Activated naive CD4-positive, alpha-beta T cell treated with Interleukin-2 at 50 U/mL for 16 hours (primary cell): ENCODE results near the gene ST6GALNAC1.

Experiments used
- DNase-seq: peaks from one replicate; pipeline ENCODE4 v3.0.0-alpha.2; 2020

The ST6GALNAC1 gene

GRCh38 chr17:76643553-76644148 lies at the start of gene ST6GALNAC1:
TSS of gene ST6GALNAC1 (minus strand) at chr17:76643757. CDS start at chr17:76643638, 119 bp downstream.
- peak; percentile 28 for DNase-seq

GRCh38 chr17:76691379-76692191 lies 48.0 kb upstream of the ST6GALNAC1 start:
- DNase-seq = no peak

GRCh38 chr17:76690596-76691280 lies 47.2 kb upstream of the ST6GALNAC1 start:
- no peak for DNase-seq

GRCh38 chr17:76689859-76690258 lies 46.3 kb upstream of the ST6GALNAC1 start:
- no peak for DNase-seq

GRCh38 chr17:76688165-76688622 lies 44.6 kb upstream of the ST6GALNAC1 start:
- DNase-seq = no peak

GRCh38 chr17:76687298-76688164 lies 44.0 kb upstream of the ST6GALNAC1 start:
- DNase-seq = no peak

GRCh38 chr17:76686538-76687297 lies 43.2 kb upstream of the ST6GALNAC1 start:
- no peak for DNase-seq

- no peak for DNase-seq
These were observed 42.3 kb upstream of the ST6GALNAC1 start for GRCh38 chr17:76685846-76686245.

- DNase-seq = no peak
These were observed 41.8 kb upstream of the ST6GALNAC1 start for GRCh38 chr17:76685366-76685765.

GRCh38 chr17:76684756-76685155 lies 41.2 kb upstream of the ST6GALNAC1 start:
- no peak for DNase-seq

- no peak for DNase-seq
These were observed 40.6 kb upstream of the ST6GALNAC1 start for GRCh38 chr17:76683921-76684745.

GRCh38 chr17:76683011-76683755 lies 39.6 kb upstream of the ST6GALNAC1 start:
- DNase-seq = no peak

GRCh38 chr17:76682296-76682695 lies 38.7 kb upstream of the ST6GALNAC1 start:
- no peak for DNase-seq

GRCh38 chr17:76681222-76682137 lies 37.9 kb upstream of the ST6GALNAC1 start:
- DNase-seq = peak; percentile 68

- DNase-seq = no peak
These were observed 35.7 kb upstream of the ST6GALNAC1 start for GRCh38 chr17:76679239-76679638.

- DNase-seq = peak; percentile 35
These were observed 34.8 kb upstream of the ST6GALNAC1 start for GRCh38 chr17:76678330-76678729.

GRCh38 chr17:76677406-76677805 lies 33.8 kb upstream of the ST6GALNAC1 start:
- no peak for DNase-seq

- no peak for DNase-seq
These were observed 33.1 kb upstream of the ST6GALNAC1 start for GRCh38 chr17:76676629-76677028.

- DNase-seq = no peak
These were observed 32.1 kb upstream of the ST6GALNAC1 start for GRCh38 chr17:76675648-76676047.
